Loucy (cell line): ENCODE data around the gene RNU6-9.

ENCODE experiments used
- CTCF ChIP-seq: fragments of 200-600 bp; sonication (generic); conservative IDR thresholded peaks from 2 replicates; pipeline ENCODE4 v1.5.1; 2014; ENCODE audit warnings: mild to moderate bottlenecking, antibody characterized with exemption, low read length
- EZH2phosphoT487 ChIP-seq: fragments of 200-600 bp; IDR thresholded peaks from 2 replicates; pipeline ENCODE4 v1.6.1; 2018; ENCODE audit warnings: antibody characterized with exemption, mild to moderate bottlenecking, moderate library complexity, borderline replicate concordance

- TF ChIP-seq CTCF: no peak
- TF ChIP-seq EZH2phosphoT487: no peak
Observed at GRCh38 chr19:848386-848921, 44.8 kb upstream of the RNU6-9 start.
